ENCODE measurements around the gene RPEL1.
A peak's percentile ranks its signal among the peaks of the same experiment; 100 is the strongest.
"Not testable (repeated sequence)": the region's sequence is repeated elsewhere in the genome, so short reads cannot be mapped to it uniquely, and the experiment has no call there.

RPEL1 gene

DNA sequence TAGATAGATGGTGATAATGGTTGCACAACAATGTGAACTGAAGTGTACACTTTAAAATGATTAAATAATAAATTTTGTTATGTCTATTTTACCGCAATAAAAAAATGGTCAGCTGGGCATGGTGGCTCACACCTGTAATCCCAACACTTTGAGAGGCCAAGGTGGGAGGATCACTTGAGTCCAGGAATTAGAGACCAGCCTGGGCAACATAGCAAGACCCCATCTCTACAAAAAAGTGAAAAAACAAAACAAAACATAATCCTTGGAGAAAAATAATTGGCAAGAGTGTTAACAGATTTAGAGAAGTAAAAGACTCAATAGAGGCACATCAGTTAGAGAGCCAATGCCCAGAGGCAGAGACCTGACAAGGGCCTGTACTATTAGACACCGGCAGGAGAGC is 9.9 kb upstream of the RPEL1 start:
- DNase-seq (ENCODE audit: low read depth) = no peak

DNA sequence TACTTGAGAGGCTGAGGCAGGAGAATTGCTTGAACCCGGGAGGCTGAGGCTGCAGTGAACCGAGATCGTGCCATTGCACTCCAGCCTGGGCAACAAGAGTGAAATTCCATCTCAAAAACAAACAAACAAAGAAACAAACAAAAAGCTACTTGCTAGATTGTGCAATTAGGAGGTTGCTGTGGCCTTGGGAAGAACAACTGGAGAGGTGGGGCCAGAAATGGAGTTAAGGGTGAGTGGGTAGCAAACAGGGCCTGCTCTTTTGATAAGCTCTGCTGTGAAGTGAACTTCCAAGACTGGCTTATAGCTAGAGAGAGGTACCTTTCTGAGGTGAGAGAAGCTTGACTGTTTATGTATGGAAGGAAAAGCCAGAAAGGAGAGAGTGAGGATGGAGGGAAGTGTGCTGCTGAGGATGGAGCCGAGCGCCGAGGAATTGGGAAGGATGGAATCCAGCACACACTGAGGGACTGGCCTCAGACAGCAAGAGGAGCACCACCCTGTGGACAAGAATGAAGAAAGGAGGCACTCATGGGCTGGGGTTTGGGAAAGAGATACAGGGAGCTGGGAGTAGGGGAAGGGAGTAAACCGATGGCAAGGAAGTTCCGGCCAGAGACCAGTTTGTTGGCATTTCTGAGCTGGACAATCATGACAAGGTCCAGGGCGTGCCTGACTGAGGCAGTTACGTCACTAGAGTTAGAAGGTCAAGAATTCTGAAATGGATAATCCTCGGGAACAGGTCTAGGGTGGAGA is 7.0 kb upstream of the RPEL1 start:
- no peak for DNase-seq (ENCODE audit: low read depth)

DNA sequence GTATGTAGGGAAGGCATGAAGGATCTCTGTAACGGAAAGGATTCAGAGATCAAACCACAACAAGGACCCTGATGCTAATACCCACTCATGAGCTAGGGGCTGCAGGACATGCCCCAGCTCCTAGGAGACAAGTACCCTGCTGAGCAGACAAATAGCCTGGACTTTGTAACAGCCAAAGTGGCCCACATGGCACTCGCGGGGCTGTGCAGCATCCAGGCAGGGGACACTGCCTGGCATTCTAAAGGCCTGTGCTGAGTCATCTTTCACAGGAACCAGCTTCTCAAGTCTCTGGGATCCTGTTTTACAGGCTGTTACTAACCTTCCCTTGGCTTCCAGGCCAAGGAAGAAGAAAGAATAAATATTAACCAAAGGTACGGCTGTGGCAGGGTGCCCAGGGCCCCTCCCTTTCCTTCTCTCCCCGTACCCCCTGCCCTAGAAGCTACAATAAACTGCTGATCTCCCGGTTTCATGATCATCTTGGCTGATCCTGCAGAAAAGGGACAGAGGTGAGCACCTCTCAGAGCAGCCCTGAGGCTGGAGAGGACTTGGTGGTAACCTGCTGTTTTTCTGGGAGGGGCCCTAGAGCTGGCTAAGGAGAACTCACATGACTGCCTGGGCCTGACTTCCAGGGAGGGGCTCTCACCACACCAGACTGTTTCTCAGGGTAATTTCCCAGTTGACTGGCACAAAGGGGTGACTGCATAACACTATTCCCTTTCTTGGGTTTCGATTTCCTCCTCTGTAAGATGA is 4.2 kb upstream of the RPEL1 start:
- no peak for DNase-seq (ENCODE audit: low read depth)

DNA sequence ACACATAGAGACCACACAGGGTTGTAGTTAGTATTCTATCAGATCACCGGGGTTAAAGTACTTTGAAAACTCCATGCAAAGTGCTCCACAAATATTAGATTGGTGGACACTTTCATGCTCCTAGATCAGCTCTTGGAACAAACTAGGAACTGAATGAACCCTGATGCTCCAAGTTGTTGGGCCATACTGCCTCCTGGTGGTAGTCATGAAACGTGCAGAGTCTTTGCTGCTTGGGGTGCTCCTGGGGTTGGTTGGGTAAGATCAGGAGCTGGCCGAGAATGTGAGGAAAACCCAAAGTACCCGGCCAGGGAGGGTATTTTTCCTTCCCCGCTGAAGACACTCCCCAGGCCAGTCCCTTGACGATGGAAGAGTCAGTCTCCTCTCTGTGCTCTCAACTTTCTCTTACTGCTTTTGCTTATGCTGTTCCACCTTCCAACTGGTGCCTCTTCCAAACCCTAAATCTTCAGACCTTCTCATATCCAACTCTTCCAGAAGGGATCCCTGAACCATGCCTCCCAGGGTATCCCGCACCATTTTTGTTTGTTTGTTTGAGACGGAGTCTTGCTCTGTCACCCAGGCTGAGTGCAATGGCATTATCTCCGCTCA is 918 bp upstream of the RPEL1 start:
- peak; percentile 34 for DNase-seq (ENCODE audit: low read depth)

DNA sequence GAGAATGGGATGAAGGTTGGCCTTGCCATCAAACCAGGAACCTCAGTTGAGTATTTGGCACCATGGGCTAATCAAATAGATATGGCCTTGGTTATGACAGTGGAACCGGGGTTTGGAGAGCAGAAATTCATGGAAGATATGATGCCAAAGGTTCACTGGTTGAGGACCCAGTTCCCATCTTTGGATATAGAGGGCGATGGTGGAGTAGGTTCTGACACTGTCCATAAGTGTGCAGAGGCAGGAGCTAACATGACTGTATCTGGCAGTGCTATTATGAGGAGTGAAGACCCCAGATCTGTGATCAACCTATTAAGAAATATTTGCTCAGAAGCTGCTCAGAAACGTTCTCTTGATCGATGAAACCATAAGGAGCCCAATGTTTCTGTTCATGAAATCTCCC is 637 bp downstream of the RPEL1 start:
- no peak for DNase-seq (ENCODE audit: low read depth)

DNA sequence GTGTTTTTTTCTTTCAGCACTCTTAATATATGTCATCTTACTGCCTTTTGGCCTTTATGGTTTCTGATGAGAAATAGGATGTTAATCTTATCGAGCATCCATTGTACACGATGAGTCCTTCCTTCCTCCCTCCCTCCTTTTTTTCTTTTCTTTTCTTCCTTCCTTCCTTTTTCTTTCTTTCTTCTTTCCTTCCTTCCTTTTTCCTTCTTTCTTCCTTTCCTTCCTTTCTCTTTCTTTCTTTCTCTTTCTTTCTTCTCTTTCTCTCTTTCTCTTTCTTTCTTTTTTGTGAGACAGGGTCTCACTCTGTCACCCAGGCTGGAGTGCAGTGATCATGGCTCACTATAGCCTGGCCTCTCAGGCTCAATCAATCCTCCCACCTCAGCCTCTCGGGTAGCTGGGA is 8.4 kb downstream of the RPEL1 start:
- DNase-seq (ENCODE audit: low read depth) = no peak

DNA sequence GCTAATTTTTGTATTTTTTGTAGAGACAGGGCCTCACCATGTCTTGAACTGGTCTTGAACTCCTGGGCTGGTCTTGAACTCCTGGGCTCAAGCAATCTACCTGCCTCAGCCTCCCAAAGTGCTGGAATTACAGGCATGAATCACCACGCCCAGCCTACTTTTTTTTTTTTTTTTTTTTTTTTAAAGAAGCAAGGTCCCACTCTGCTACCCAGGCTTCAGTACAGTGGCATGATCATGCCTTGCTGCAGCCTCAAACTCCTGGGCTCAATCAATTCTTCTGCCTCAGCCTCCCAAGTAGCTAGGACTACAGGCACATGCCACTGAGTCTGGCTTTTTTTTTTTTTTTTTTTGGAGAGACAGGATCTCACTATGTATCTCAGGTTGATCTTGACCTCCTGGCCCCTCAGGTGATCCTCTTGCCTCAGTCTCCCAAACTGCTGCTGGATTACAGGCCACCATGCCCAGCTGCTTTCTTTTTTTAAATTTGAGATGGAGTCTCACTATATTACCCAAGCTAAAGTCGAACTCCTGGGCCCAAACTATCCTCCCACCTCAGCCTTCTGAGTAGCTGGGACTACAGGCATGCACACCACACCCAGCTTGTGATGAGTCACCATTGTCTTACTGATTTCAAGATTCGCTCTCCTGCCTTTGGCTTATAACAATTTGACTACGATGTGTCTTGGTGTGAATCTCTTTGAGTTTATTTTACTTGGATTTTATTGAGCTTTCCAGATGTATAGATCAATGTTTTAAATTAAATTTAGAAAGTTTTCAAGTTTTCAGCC is 9.0 kb downstream of the RPEL1 start:
- no peak for DNase-seq (ENCODE audit: low read depth)

DNA sequence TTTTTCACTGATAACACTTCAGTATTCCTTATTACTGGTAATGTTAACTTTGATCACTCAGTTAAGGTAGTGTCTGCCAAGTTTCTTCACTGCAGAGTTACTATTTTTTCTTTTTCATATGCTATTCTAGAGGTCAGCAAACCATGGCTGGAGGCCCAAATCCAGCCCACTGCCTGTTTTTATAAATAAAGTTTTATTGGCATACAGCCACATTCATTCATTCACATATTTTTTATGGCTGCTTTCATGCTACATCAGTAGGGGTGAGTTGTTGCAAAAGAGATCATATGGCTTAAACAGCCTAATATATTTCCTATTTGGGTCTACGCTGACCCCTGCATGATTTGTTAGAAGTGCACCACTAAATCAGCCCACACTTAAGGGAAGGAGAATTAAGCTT is 10.9 kb downstream of the RPEL1 start:
- no peak for DNase-seq (ENCODE audit: low read depth)

DNA sequence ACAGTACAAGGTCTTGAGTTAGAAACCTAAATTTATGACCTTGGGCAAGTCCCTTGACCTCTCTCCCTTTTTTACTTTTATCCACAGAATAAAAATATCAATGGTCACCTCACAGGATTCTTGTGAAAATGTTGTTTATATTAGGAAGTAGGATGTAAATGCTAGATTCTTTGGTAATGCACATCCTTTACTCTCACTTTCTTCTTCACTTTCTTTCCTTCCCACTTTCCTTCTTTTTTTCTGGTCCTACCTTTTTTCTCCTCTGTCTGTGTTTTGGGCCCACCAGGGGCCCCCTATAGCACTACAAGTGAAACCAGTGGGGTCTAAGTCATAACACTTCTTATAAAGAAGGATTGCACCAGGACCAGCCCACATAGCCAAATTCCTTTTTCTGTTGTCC is 12.1 kb downstream of the RPEL1 start:
- no peak for DNase-seq (ENCODE audit: low read depth)

DNA sequence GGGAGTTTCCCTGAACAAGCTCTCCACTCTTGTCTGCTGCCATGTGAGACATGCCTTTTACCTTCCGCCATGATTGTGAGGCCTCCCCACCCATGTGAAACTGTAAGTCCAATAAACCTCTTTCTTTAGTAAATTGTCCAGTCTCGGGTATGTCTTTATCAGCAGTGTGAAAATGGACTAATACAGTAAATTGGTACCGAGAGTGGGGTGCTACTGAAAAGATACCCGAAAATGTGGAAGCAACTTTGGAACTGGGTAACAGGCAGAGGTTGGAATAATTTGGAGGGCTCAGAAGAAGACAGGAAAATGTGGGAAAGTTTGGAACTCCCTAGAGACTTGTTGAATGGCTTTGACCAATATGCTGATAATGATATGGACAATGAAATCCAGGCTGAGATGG is 13.2 kb downstream of the RPEL1 start:
- DNase-seq (ENCODE audit: low read depth) = not testable (repeated sequence)

DNA sequence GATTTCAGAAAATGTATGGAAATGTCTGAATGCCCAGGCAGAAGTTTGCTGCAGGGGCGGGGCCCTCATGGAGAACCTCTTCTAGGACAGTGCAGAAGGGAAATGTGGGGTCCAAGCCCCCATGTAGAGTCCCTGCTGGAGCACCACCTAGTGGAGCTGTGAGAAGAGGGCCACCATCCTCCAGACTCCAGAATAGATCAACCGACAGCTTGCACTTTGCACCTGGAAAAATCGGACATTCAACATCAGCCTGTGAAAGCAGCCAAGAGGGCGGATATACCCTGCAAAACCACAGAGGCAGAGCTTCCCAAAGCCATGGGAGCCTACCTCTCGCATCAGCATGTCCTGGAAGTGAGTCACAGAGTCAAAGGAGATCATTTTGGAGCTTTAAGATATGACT is 14.3 kb downstream of the RPEL1 start:
- DNase-seq (ENCODE audit: low read depth) = no peak

DNA sequence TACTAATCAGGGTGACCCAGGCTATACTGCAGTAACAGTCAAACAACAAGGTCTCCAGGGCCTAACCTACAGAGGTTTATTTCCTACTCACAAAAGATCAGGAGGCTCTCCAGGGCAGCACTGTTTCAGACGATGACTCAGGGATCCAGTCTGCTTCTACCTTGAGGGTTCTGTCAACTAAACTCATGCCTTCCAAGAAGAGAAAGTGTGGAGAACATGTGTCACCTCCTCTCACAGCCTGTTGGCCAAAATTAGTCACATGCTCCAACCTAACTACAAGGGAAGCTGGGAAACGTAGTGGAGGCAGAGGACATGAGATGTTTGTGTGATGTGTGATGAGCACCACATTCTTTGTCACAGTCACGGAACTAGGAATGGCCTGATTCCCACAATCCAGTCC is 16.5 kb downstream of the RPEL1 start:
- DNase-seq (ENCODE audit: low read depth) = no peak

DNA sequence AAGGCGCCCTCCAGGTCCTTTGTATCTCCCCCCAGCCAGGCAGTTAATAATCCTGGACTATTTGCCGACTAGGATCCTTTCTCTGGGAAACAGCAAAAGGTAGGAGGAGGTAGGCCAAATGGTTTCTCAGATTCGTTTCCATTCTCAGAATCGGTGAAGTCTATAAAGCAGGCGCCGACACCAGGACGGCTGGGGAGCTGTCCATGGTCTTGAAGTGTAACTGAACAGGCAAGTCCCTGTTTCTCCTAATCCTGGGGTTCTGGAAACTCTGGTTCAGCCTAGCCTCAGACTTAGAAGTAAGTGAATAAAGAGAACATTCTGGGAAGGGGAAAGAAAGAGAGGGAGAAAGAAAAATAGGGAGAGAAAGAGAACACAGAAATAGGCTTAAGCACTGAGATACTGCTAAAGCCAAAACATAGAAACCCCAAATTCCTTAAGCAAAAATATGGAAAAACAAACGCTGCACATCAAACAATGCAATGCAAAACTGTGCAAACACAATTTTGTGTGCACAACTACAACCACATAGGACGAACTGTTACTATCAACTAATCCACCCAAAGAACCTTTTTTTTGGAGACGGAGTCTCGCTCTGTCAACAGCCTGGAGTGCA is 20.1 kb downstream of the RPEL1 start:
- DNase-seq (ENCODE audit: low read depth) = no peak

DNA sequence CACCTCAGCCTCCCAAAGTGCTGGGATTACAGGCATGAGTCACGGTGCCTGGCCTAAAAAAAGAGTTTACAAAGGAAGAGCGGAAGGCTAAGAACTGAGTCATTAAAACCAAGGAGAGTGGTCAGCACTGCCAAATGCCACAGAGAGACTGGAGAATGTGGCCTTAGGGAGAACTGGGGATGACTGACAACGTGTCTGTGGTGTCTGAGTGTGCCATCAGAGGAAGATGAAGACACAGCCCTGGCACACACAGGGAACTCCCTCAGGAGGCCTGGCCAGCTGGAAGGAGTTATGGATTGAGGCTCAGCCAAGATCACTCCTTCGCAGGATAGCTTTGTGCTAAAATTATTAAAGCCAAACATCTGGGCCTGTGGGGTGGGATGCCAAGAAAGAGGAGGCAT is 27.4 kb downstream of the RPEL1 start:
- DNase-seq (ENCODE audit: low read depth) = no peak

DNA sequence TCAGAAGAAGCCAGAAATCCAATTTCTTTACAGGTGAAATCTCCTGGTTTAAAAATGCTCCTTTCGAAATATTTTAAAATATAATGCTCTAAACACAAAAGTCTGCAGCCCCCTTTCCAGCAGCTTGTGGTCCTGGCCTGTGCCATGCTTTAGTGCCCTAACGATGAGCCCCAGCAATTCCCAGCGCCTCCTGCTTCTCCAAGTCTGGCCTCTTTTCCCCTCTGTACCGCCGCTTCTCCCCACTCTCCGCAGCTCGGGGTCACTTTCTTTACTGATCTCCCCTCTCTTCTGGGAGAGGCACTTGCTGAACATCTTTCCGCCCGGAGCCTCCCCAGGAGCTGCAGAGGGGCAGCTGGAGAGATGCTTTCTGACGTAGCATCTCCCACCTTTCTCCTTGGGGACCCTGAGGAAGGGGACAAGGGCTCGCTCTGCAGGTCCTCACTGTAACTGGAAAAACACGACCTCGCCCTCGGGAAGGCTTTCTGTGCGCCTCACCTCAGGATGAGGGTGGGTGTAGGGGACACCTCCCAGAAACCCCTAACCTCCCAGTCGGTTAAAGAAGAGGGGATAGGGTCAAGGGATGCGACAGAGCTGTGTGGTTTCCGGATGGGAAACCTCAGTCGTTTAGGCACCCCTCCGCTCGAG is 30.7 kb downstream of the RPEL1 start:
- no peak for DNase-seq (ENCODE audit: low read depth)

DNA sequence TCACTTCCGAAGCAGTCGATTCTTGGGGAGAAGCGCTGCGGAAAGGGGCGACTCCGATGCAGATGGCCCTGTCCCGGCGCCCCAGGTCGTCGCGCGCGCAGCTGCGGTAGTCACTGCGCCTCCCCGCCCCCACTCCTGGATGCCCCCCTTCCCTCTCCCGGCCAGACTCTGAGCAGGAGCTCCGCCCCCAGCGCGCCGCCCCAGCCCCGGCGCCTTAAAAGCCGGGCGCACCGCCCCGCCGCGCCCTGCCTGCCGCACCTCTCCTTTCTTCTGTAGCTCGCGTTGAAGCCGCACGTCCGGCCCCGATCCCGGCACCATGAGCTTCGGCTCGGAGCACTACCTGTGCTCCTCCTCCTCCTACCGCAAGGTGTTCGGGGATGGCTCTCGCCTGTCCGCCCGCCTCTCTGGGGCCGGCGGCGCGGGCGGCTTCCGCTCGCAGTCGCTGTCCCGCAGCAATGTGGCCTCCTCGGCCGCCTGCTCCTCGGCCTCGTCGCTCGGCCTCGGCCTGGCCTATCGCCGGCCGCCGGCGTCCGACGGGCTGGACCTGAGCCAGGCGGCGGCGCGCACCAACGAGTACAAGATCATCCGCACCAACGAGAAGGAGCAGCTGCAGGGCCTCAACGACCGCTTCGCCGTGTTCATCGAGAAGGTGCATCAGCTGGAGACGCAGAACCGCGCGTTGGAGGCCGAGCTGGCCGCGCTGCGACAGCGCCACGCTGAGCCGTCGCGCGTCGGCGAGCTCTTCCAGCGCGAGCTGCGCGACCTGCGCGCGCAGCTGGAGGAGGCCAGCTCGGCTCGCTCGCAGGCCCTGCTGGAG is 31.4 kb downstream of the RPEL1 start, which contains the start of gene INA:
TSS of gene INA (plus strand) at position 243 of the 817 bp plus-strand sequence. CDS start at position 317, 74 bp downstream.
- DNase-seq (ENCODE audit: low read depth) = no peak

DNA sequence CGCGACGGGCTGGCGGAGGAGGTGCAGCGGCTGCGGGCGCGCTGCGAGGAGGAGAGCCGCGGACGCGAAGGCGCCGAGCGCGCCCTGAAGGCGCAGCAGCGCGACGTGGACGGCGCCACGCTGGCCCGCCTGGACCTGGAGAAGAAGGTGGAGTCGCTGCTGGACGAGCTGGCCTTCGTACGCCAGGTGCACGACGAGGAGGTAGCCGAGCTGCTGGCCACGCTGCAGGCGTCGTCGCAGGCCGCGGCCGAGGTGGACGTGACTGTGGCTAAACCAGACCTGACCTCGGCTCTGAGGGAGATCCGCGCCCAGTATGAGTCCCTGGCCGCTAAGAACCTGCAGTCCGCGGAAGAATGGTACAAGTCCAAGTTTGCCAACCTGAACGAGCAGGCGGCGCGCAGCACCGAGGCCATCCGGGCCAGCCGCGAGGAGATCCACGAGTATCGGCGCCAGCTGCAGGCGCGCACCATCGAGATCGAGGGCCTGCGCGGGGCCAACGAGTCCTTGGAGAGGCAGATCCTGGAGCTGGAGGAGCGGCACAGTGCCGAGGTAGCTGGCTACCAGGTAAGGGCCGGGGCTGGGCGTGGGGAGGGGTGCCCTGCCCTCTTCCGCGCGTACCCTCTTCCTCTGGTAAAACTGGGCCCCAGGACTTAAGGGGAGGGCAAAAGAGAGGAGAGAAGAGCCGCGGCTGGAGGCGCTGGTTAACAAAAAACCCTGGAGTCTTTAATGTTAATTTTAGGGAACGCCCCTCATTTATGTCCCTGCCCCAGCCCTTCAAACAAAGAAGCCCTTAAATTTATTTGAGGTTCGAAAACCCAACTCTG is 32.2 kb downstream of the RPEL1 start:
- DNase-seq (ENCODE audit: low read depth) = no peak

DNA sequence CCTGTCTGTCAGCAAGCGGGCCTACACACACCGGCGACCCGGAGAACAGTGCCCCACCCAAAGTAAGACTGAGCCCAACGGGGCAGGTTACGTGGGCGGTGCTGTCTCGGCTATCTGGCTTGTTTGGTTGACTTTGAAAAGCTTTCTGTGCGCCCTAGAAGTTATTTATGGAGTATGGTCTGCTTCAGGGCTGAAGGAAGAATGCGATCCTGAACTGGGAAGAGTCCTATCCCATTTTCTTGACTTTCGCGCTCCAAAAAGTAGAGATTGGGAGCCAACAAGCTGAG is 32.8 kb downstream of the RPEL1 start:
- no peak for DNase-seq (ENCODE audit: low read depth)

DNA sequence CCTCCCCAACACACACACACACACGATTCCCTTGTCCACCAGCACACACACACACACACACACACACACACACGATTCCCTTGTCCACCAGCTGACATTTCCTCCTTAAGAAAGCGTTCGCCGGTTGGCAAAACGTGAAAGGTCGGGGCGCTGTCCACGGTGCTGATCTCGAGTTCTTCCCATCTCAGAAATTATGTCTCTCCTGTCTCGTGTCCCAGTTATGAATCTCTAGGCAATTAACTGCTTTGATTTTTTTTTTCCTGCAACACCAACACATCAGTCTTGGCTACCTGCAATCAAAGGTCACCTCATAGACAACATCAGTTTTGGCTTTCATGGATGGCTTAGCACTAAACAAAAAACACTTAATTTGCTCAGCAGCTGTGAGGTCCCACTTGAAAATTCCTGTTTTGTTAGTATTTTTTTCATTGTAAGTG is 33.2 kb downstream of the RPEL1 start:
- peak; percentile 5 for DNase-seq (ENCODE audit: low read depth)

DNA sequence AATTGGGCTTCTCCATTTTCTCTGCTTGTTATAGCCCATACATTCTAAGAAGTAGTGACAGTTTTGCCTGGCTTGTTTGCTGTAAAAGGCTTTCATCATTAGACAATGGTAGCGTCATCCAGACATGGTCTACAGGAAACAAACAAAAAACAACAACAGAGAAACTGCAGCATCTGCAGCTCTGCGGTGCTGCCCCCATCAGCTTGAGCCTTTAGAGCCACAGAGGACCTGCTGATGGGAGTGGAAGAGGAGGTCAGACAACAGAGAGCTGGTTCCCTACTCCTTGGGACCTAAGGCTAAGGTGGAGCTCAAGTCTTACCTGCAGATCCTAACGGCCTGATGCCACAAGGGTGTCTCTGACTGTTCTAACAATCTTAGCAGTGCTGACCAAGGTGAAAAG is 34.3 kb downstream of the RPEL1 start:
- DNase-seq (ENCODE audit: low read depth) = no peak
